SJSA1 (cell line): ENCODE measurements around the gene FOXN4. TPM values are rescaled to one million over a fixed set of nuclear protein-coding genes. Genes with fewer than 3 reads are reported as not detected.

Source experiments
- DNase-seq, 2 experiments: peaks; one replicate each; pipeline ENCODE4 v3.0.0-alpha.2; 2015 to 2020; ENCODE audit warnings: low spot score in 2 of 2, low read depth in 1 of 2
- H3K27ac ChIP-seq: fragments of 250-450 bp; sonication (Bioruptor Pico); 2 replicates; pipeline ENCODE4 v1.5.1; 2020; ENCODE audit warnings: mild to moderate bottlenecking, moderate library complexity
- H3K27me3 ChIP-seq: fragments of 250-450 bp; sonication (Bioruptor Pico); replicated peaks from 2 replicates; pipeline ENCODE4 v1.5.1; 2020; ENCODE audit warnings: mild to moderate bottlenecking, moderate library complexity
- H3K36me3 ChIP-seq: fragments of 250-450 bp; sonication (Bioruptor Pico); 2 replicates; pipeline ENCODE4 v1.5.1; 2020; ENCODE audit warnings: mild to moderate bottlenecking
- H3K4me1 ChIP-seq: fragments of 250-450 bp; sonication (Bioruptor Pico); replicated peaks from 2 replicates; pipeline ENCODE4 v1.6.1; 2021; ENCODE audit warnings: mild to moderate bottlenecking
- H3K4me3 ChIP-seq: fragments of 250-450 bp; sonication (Bioruptor Pico); 2 replicates; pipeline ENCODE4 v1.5.1; 2020; ENCODE audit warnings: mild to moderate bottlenecking
- H3K9me3 ChIP-seq: fragments of 250-450 bp; sonication (Bioruptor Pico); replicated peaks from 2 replicates; pipeline ENCODE4 v1.5.1; 2020; ENCODE audit warnings: mild to moderate bottlenecking
- total RNA-seq: library from RNA; depleted of rRNA; stranded (reverse); fragments of >200 nt; shearing (Covaris generic); gene quantifications from 2 replicates; pipeline ENCODE4 v1.2.3, GENCODE V29; 2014; rRNA removed

The FOXN4 gene
- total RNA-seq, 1 experiment from 2014 or later = not detected

DNA sequence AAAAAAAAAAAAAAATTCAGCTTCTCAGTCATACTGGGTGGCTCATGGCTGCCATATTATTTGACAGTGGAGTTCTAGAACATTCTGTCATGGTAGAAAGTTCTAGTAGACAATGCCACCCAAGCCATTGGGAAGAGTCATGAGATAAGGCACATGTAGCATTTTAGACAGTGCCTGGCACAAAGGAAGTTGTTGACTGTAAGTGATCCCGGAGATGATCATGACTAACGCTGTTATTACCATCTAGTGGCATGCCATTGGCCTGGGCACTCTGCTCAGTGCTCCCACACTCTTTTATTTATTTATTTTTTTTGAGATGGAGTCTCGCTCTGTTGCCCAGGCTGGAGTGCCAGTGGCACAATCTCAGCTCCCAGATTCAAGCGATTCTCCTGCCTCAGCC, 80.4 kb downstream of the FOXN4 start:
- H3K4me3 ChIP-seq = no peak overlapping the region
- H3K27ac ChIP-seq = no peak overlapping the region
- no peaks in the 10 kb centered on the region for H3K27me3 ChIP-seq
- H3K36me3 ChIP-seq = no peaks in the 10 kb centered on the region
- no peaks in the 10 kb centered on the region for H3K9me3 ChIP-seq
- no peaks in the 10 kb centered on the region for H3K4me1 ChIP-seq
- DNase-seq = no peak

Other genes starting within 250 kb of the FOXN4 start
- 7.6 and 13.8 TPM in 2 replicates for gene ALKBH2, start 215.8 kb downstream of the FOXN4 start, total RNA-seq
- 30.4 and 30.5 TPM in 2 replicates for gene UNG, start 211.7 kb downstream of the FOXN4 start, total RNA-seq
- 1.2 and 2.9 TPM in 2 replicates for gene ACACB, start 192.7 kb downstream of the FOXN4 start, total RNA-seq
- not detected in 2 replicates for gene MYO1H, start 38.6 kb upstream of the FOXN4 start, total RNA-seq
- 25.2 and 33.0 TPM in 2 replicates for gene KCTD10, start 168.0 kb upstream of the FOXN4 start, total RNA-seq
- gene UBE3B, start 168.3 kb upstream of the FOXN4 start, total RNA-seq = 3,976 and 4,080 TPM in 2 replicates